NCI-H2029 treated with DMSO at 0.1 percent for 48 hours (cell line): ENCODE measurements around the gene SPCS1.
"Not testable (repeated sequence)": the region's sequence is repeated elsewhere in the genome, so short reads cannot be mapped to it uniquely, and the experiment has no call there.

Experiments used
- DNase-seq: peaks from one replicate; lab custom pipeline; 2025; lab: John Stamatoyannopoulos, UW

SPCS1 gene

DNA sequence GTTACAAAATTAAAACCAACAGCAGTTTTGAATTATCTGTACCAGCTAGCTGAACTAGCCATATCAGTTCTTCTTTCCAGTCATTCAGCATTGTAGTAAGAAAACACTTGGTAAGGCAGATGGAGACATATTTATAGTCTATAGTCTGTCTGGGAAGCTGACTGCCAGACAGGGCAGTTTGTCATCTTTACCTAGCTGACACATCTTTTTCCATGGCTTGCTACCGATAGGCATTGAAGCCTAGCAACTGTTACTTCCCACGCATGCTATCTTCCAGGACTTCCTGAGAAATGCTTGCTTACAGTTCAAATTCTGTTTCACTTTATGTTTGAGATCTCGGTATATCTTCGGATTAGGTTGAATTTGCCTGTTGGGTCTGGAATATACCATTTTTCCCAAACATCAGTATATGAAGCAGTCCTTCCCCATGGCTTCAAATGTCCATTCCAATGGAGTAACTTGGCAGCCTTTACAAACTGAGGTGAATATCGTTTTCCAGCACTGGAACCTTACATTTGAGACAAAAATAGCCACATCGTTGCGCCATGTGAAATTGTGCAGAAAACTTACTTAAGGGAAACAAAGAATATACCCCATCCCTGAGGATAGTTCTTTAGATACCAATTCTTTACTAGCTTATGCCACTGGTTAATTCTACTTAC lies 11.2 kb upstream of the SPCS1 start:
- DNase-seq = no peak

DNA sequence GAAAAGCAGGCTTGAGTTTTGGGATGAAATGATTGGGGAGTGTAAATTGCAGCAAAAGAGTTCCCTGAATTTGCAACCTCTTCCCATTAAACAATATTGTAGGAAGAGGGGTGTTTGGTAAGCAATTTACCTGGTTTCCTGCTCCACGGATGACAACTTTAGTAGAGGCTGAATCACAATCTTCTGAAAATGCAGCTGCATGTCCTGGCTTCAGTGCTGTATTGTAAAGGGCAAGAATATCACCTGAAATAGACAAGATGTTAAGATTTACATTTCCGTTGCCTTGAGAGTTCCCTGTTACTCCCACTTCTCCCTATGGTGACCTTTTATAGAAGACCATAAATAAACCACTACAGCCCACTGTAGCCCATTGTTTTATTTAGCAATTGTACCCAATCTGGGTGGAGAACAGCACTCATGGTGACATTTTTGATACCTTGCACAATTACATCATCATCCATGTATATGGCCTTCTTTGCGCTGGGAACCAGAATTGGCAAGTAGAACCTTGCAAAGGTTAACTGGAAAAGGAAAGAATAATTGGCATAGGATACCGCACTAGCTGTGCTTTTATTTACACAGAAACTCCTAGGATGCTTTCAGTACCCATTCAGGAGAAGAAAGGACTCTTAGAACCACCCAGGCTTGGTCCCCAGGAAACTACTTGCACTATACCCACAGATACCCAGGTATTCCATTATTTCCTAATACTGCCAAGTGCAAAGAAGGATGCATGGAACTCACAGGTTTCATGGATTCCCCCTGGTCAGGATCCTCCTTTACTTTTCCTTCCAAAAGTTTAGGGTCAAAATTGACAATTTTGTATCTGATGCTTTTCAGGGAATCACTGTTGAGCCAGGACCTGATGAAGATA lies 9.9 kb upstream of the SPCS1 start:
- no peak for DNase-seq

DNA sequence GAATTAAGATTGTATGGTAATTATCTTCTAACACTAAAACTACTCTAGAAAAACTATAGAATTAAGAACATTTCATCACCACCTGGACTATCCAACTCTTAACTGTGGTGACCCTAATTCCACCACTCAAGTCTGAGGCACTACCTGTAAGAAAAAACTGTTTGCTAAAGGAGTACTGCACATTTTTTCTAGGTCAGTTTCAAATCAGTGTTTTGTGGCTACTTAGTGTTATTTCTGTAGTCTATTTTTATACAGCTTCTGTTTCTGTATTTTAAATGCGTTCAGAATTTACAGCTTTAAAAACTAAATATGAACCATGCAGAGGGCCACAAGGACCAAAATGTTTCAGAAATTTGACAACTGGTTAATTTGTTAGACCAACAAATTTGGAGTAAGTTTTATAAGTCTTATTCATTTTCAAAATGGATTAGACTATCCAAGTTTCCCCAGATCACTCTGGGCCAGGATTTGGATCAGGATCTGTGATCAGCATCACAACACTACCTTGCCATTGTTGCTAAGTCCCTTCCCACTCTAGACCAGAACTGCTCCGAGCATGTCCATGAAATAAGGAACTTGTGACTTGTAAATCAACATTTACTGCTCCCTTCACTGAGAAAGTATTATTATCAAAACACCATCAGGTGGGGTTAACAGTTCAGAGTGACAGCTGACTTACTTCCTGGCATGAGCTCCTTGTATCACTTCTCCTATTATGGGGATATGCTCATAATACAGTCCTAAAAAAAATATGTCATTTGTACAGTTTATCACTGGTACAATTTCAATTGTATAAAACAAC lies 8.9 kb upstream of the SPCS1 start:
- DNase-seq = no peak

DNA sequence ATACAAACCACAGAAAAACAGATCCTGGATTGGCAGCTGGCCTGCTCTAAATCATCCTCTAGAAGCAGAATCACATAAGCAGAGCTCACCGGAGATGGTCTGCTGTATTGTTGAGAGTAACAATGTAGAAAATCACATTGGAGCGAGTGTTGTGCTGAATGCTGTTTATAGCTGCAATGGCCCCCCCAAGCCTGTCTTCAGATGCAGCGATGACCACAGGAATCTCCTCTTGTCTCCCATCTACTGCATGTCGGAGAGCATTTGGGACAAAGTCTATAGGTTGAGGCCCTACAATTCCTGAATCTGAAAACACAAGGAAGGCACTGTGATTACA lies 8.3 kb upstream of the SPCS1 start:
- no peak for DNase-seq

DNA sequence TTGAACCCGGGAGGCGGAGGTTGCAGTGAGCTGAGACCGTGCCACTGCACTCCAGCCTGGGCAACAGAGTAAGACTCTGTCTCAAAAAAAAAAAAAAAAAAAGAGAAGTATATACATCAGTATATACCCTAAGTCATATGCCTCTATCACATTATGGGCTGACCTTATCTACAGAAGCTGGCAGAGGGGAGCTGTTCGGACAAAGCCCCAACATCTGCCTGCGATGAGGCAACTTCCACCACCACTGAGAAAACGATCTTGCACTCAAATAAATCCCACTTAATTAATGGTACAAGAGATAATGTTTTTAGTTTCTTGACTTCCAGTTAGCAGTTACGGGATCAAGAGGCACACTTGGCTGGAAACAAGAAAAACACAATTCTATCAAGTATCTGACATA lies 2.6 kb upstream of the SPCS1 start:
- DNase-seq = no peak

GRCh38 chr3:52704611-52705437 lies 1.1 kb upstream of the SPCS1 start:
- DNase-seq = no peak

DNA sequence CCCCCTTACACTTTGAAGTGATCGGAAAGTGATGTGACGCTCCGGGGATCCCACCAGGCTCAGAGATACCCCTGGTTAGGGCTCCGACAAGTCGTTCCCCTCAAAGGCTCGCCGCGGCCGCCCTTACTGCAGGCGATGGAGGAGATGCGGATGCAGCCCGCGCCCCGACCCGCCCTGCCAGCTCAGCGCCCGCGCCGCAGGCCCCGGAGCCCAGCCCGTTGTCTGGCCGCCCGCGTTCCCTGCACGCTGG lies 543 bp upstream of the SPCS1 start:
- no peak for DNase-seq

DNA sequence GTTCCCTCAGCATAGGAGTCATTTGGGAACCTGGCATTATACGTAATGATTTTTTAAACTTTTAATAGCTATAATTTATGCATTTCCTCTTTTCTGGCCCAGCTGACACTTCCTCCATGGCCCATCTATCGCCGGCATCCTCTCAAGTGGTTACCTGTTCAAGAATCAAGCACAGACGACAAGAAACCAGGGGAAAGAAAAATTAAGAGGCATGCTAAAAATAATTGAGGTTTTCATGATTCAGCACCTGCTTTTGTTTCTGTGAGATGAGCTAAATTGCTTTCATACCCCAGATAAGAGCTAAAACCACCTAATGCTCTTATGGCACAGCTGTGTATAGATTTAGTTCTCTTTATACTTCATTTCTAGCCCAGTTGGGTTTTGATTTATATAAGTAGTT lies 1.7 kb downstream of the SPCS1 start:
- no peak for DNase-seq

GRCh38 chr3:52710512-52710911 lies 4.6 kb downstream of the SPCS1 start:
- no peak for DNase-seq

DNA sequence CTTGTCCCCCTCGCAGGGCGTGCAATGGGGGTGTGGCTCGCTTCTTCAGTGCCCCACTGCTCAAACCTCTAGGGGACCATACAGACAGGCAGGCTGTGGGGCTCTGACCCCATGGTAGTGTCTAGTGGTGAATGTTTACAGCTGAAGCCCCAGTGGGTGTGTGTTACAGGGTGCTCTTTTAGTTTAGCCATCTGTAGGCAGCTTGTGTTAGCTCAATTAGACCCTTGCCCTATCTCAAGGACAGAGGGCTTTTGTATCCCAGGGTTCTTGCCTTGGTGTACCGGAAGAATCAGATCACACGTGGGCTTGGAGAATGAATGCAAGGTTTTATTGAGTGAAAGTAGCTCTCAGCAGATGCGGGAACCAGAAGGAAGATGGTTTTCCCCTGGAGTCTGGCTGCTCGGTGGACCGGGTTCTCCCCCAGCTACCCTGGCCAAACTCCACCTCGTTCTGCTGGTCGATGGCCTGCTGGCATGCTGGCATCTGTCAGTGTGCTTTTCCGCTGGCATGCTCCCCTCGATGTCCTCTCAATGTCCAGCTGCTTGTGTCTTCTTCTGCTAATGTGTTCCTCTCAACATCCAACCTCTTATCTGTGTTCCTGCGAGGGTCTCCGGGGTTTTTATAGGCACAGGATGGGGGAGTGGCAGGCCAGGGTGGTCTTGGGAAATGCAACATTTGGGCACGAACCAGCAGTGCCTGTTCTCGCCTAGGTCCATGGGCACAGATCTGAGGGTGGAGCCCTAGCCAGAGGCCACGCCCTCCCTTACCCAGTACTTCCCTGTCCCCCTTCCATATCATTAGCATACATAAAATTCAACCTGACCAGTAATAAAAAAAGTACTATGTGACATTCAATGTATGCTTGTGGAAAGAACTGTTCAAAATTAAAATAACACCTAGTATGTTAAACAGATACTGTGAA lies 6.6 kb downstream of the SPCS1 start:
- no peak for DNase-seq

DNA sequence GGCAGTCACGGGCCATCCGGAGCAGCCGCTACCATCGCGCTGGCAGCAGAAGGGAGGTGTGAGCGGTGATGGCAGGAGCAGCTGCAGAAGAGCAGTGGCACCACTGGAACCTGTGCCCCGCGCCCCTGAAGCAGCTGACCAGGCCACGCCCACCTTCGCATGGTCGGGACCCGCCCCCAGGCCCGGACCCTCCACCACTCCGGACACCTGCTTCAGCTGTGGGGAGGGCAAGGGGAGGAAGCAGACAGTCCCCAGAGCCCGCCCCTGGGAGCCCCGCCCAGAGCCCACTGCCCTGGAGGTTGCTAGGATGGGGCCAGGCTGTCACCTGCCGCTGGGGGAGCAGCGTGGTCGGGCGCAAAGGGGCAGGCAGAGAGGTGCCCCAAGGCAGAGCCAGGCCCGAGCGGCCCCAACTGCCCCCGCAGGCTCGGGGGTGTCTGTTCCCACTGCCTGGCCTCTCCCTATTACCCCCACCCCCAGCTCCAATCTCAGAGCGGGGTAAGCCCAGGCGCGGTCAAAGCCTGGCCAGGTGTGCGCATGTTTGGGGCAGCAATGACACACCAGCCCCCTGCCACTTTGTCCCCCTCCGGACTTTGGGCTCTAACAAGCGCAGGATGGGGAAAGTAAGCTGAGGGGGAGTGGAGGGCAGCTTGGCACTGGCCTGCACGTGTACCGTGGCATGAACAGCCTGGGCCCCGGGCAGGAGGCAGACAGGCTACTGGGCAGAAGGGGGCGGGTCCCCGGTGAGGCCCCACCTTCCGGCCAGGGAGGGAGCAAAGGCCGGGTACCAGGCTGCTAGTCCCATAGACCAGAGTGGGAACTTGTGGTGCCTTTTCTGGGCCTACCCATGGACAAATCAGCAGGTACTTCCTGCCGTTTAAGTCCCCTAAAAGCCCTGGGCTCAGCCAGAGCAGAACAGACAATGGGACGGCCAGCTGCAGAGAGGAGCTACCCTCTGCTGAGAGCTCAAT lies 8.7 kb downstream of the SPCS1 start:
- DNase-seq = no peak

DNA sequence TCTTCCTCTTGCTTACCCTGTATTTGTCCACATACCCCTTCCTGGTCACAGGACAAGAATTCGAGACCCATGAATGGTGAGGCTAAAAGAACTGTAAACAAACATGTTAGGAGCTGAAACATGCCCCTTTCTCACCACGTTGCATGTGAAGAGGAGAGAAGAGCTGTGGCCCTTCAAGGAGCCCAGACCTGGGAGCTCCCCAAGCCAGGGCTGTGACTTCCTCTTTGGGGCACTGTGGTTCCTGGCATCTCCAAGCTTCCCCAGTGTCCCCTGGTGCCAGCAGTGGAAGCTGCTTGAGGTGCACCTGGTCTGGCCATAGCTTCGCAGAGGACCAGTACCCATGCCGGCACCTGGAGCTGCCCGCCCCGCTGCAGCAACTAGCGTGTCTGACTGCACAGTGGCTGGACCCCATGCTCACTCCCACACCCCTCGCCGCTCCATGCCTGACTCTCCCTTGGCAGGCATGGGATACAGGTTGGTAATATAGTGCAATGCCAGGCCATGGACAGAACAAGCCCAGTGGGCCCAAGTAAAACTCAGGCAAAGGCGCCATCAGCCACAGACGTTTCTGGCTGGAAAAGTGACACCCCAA lies 9.9 kb downstream of the SPCS1 start:
- DNase-seq = no peak

DNA sequence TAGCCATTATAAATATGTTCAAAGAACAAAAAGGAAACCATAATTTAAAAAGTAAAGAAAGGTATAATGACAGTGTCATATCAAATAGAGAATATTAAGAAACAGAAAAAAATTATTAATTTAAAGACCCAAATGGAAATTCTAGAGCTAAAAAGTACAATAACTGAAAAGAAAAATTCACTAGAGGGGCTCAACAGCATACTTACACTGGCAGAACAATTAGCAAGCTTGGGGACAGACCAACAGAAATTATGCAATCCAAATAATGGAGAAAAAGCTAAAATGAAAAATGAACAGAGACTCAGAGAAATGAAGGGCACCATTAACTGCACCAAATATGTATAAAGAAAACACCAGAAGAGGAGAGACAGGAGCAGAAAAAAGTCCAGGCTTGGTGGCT lies 13.7 kb downstream of the SPCS1 start:
- no peak for DNase-seq

DNA sequence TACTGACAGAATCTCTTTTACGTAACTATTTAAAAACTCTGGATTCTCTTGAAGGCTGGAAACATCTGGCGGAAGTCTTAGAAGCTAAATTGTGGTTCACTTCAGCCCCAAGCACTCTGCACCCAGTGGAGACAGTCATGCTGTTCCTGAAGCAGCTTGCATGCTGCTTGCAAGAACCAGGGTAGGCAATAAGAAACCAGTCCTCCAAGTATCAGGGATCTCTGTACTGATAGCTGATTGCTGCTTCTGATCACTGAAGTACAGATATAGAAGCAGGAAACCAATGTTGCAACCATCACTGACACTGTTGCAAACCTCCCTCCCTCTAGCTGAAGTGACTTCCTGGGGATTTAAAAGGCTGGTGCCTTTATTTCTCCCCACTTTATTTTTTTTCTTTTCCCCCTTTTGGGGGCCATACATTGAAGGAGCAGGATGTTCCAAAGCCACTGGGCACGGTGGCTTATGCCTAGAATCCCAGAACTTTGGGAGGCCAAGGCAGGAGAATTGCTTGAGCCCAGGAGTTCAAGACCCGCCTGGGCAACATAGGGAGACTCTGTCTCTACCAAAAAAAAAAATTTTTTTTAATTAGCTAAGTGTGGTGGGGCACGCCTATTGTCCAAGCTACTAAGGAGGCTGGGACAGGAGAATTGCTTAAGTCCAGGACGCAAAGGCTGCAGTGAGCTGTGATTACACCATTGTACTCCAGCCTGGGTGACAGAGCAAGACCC lies 15.3 kb downstream of the SPCS1 start:
- no peak for DNase-seq

- no peak for DNase-seq
Measured at GRCh38 chr3:52721730-52722008, 15.8 kb downstream of the SPCS1 start.

GRCh38 chr3:52722491-52722890 lies 16.6 kb downstream of the SPCS1 start:
- no peak for DNase-seq

GRCh38 chr3:52723935-52724334 lies 18.0 kb downstream of the SPCS1 start:
- DNase-seq = no peak

DNA sequence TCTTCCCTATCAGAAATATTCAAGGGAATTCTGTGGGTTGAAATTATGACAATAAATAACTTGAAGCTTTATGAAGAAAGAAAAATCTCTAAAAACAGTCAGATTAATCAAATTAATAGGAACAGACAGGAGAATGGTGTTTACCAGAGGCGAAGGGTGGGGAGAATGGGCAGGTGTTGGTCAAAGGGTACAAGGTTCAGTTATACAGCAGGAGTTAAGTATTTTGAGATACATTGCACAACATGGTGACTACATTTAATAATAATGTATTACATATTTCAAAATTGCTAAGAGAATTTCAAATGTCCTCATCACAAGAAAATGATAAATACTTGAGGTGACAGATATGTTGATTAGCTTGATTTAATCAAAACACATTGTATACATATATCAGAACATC lies 18.6 kb downstream of the SPCS1 start:
- DNase-seq = no peak

DNA sequence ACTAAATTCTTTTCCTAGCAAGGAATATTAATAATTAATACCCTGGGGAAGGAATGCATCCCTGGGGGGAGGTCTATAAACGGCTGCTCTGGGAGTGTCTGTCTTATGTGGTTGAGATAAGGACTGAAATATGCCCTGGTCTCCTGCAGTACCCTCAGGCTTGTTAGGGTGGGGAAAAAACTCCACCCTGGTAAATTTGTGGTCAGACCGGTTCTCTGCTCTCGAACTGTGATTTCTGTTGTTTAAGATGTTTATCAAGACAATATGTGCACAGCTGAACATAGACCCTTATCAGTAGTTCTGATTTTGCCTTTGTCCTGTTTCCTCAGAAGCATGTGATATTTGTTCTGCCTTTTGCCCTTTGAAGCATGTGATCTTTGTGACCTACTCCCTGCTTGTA lies 22.8 kb downstream of the SPCS1 start:
- not testable (repeated sequence) for DNase-seq
